Activated CD4-positive, alpha-beta T cell treated with anti-CD3 and anti-CD28 coated beads, Interleukin-2, amount 50 U/mL, for 24 hours (primary cell): ENCODE measurements around the gene ZDHHC20.

ENCODE experiments used
- DNase-seq, 2 donors: peaks; one replicate each; pipeline ENCODE4 v3.0.0-alpha.2; 2020; ENCODE audit warnings: low read depth in 1 of 2, low spot score in 1 of 2

ZDHHC20 gene, protein sequence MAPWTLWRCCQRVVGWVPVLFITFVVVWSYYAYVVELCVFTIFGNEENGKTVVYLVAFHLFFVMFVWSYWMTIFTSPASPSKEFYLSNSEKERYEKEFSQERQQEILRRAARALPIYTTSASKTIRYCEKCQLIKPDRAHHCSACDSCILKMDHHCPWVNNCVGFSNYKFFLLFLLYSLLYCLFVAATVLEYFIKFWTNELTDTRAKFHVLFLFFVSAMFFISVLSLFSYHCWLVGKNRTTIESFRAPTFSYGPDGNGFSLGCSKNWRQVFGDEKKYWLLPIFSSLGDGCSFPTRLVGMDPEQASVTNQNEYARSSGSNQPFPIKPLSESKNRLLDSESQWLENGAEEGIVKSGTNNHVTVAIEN

DNA sequence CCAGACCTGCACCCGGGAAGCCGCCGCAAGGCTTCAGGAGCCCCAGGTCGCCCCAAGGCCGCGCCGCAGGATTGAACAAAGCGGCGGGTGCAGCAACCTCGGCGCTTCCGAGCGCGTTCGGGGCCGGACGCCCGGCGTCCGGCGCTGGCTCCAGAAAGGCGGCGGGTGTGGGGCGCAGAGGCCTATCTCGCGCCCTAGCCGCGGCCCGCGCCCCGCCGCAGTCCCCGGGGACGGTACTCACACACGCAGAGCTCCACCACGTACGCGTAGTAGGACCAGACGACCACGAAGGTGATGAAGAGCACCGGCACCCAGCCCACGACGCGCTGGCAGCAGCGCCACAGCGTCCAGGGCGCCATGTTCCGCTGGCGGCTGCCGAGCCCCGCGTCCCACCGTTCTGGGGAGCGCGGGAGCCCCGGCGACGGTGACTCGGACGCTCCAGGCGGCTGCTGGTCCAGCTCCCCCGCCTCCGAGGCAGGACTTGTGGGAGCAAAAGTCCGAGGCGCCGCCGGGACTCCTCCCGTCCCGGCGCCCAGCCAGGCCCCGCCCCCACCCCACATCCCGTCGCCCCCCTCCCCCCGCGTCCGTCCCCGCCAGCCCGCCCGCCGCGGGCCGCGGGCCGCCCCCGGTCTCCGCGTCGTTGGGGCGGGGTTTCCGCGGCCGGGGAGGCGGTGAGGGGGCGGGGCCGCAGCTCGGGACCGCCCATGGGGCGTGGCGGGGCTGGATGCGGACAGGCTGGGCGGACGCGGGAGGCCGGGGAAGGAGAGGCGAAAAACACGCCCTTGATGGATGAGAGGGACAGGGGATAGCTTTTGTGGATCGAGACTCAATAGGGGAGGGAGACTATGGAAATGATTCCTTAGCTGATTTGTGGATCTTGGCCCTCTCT lies at the start of gene ZDHHC20:
Gene ZDHHC20, minus strand, starts transcription at position 491 of the 889 bp plus-strand sequence. Its CDS starts 132 bp downstream, at position 359.
- DNase-seq, result peak; percentile 80 to 83

DNA sequence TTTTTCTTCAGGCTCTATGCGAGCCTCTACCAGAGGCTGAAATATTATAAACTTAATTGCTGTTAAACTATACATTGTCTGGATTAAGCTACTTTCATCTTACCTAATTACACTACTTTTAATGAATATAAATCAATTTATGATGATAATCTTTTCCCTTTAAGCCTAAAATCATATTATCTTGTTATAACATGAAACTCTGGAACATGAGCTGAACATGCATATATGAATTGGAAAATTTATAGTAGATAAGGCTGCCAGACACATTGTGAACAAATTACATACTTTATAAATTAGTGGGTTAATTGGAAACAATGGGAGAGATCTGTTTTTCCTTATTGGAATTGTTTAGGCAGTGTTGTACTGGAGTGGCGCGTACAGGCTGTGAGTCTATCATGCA lies 45.3 kb upstream of the ZDHHC20 start:
- no peak for DNase-seq

DNA sequence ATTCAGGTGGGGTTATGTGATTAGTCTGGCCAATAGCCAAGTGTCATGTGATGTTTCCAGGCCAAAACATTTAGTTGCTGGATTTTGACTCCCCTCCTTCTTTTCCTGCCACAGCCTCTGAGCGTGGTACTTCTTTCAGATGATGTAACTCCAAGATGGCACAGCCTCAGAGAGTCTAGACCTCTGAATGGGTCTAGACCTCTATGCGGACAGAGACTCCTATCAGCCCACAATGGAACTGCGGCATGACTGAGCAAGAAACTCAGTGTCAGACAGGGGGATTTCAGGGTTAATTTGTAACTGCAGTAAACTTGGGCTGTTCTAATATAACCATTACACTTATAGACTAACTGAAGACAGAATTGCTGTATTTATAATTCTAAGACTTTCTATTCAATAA lies 42.6 kb upstream of the ZDHHC20 start:
- no peak for DNase-seq

DNA sequence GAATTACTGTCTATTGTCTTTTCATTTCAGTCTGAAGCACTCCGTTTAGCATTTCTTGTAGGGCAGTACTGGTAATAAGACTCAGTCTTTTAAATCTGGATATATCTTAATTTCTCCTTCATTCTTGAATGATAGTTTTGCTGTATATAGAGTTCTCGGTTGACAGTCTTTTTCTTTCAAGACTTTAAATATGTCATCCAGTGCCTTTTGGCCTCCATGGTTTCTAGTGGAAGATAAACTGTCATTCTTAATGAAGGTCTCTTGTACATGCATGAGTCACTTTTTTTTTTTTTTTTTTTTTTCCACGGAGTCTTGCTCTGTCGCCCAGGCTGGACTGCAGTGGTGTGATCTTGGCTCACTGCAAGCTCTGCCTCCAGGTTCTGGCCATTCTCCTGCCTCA lies 27.2 kb upstream of the ZDHHC20 start:
- no peak for DNase-seq

DNA sequence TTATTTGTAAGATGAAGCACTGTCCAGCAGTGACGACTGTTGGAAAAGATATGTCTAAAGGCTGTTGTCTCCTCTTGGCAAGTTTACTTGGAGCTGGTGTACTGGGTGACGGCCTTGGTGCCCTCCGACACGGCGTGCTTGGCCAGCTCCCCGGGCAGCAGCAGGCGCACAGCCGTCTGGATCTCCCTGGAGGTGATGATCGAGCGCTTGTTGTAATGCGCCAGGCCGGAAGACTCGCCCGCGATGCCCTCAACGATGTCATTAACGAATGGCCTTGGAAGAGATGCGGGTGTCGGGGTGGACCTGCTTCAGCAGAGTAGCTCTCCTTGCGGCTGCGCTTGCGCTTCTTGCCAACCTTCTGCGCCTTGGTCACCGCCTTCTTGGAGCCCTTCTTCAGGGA lies 24.6 kb upstream of the ZDHHC20 start:
- DNase-seq, result no peak

DNA sequence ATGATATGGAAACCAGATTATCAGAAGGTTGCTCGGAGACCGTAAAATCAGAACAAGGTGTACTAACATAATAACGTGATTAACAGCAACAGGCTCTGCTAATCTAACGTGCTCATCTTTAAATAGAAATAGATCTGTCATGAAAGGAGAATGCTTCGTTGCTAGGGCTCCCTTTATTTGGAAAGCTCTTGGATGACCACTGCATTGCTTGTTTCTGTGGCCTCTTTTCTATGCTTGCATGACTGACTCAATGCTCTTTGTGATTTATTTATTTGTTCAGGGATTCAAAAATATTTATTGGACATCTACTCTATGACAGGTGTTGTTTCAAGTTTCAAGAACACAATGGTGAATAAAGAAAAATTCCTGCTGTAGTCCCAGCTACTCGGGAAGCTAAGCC lies 22.3 kb upstream of the ZDHHC20 start:
- DNase-seq, result no peak

DNA sequence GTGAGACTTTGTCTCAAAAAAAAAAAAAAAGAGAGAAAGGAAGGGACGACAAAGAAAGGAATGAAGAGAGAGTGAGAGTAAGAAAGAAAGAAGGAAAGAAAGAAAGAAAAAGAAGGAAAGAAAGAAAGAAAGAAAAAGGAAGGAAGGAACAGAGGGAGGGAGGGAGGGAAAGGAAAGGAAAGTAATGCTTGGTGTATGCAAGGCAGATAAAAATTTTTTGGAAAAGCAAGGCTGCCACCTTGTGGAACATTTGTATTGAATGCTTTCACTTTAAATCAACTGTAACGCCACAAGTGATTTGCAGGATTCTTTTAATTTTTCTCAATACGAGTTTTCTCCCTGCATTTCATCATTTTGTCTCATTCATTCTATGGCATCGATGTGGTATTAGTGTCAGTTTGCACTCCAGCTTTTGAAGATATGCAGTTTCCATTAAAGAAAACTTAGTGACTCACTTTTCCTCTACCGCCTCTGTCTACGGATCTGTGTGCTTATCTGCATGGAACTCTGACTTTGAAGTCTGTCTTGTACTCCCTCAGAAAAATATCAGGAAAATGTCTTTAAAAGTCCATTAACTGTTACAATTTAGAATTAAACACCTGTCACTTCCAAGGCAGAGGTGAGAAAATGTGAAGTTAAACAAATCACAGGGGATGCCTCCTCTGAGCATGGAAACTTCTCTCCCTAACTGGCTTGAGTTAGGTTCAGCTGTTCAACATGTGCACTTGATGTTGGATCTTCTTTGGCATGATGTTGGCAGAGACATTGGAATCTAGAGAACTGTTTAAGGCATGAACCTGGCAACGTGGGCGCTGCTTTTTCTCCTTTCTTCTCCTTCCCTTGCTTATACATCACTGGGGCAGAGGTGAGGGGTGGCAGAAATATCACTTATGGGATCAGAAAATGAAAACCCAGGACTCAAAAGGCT lies 20.0 kb upstream of the ZDHHC20 start:
- peak in 1 of 2 donors; percentile 62 for DNase-seq

DNA sequence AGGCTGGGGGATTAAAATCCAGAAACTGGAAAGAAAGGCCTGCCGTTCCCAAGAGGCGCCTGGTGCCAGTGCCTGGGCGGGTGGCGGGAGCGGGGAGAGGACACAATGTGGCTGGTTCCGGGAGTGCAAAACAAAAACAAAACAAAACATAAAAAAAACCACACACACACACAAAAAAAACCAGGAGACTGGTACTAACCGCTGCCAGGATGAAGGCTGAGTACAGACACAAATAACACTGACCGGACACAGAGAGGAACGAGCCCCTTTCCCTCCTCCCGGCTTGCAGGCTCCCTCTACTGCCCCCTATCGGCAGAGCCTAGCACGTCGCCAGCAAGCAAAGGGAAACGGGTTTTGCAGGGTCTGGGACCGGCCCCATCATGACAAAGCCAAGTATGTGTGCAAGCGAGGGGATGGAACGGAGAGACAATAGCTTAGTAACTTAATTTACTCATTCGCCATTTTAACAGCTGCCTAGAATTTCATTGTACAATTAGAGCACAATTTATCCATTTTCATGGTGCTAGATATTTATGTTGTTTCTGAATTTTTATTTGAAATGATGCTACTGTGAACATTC lies 17.9 kb upstream of the ZDHHC20 start:
- peak; percentile 60 to 81 for DNase-seq

DNA sequence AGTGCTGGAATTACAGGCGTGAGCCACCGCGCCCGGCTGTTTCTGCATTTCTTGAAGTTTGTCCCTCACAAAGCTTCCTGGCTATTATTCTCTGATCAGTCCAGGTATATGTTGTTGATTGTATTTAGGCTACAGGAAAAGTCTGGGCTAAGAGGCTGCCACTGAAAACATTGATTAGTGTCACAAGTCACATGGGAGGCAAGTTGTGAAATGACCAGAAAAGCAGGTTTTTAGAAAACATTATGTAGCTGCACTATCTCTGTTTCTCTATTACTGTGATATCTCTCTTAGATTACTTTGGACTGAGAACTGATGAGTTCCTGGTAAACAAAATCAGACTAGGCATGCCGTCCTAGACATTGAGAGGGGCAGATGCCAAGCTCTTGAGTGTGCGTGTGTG lies 16.0 kb upstream of the ZDHHC20 start:
- no peak for DNase-seq

DNA sequence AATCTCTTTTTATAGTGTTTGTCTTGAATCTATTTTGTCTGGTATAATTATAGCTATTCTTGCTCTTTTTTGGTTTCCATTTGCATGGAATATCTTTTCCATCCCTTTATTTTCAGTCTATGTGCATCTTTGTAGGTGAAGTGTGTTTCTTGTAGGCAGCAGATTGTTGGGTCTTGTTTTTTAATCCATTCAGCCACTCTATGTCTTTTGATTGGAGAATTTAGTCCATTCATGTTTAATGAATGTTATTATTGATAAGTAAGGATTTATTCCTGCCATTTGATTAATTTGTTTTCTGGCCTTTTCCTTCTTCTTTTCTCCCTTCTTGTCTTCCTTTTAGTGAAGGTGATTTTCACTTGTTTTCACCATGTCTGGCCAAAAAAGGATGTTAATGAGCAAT lies 11.7 kb upstream of the ZDHHC20 start:
- DNase-seq, result no peak

DNA sequence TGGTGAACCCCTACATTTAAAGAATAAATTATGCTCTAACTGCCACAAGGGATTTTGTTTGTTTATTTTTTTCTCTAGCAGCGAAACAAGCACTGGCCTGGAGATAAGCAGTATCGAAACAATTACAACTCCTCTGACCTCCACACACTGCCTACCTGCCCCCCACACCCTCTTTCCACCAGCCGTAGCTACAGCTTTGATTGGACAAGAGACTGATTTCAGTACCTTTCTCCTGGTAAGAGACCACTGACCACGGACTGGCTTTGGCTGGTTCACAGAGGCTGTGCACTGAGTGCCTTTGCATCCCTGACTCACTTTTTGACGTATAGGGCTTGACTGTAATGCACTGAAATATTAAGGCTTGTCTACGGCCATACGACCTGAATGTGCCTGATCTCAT lies 7.4 kb upstream of the ZDHHC20 start:
- no peak for DNase-seq

DNA sequence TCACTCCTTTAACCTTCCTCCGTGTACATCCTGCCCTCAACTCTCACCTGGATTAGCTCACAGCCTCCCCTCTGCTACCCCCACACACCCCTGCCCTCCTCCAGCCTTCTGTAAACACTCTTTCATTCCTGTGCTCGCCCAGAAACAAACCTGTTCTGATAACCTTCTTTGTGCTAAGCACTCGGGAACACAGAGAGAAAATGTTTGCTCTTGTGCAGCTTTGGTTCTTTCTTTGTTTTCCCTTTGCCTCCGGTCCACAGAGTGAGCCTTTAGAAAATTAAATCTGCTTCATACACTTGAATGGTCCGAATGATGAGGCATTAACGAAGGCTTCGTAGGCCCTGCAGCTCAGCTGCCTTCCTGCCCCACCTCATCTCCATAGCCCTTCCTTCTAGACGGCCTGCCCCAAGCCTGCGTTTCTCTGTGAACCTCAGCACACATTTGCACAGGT lies 6.6 kb upstream of the ZDHHC20 start:
- DNase-seq, result no peak

DNA sequence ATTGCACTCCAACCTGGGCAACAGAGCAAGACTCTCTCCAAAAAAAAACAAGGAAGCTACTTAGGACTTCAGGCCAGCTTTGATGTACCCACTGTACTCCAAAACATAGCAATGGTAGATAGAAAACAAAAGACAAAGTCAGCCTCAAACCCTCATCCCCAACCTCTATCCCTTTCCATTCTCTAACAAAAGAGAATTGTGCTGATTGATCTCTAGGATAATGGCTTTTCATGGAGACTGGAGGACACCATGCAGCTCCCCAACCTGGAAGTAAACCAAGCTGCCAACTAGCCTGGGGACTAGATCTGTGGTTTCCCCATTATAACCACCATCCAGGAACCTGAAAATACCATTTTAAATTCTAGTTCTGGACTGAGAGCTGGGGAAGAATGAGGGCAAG lies 4.3 kb upstream of the ZDHHC20 start:
- no peak for DNase-seq

DNA sequence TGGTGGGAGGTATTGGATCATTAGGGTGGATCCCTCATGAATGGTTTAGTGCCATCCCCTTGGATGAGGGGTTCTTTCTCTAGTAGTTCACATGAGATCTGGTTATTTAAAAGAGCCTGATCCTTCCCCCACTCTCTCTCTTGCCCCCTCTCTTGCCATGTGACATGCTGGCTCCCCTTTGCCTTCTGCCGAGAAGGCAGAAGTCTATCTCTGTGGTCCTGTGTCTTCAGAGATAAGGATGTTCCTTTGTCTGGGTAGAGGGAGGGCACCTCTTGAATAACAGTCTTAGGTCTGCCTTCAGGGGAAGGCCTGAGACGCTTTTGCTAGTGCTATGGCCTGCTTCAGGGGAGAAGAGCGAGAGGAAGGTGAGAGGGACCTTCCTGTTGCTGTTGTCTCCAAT lies 2.0 kb upstream of the ZDHHC20 start:
- DNase-seq, result no peak

DNA sequence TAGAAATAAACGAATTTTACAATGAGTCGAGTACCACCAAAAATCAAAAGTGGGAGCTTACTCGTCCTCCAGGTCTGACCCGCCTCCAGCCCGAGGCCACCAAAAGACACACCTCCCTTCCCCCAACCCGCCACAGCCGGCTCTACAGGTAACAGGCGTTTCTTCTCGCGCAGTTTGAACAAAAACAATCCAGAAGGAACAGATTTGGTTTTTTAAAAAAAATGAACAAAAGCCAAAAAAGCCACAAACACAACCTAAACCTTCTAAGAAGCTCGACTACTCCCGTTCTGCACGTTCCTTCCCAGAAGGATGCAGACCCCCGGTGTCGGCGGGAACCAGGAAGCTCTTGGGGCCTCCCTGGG lies 671 bp downstream of the ZDHHC20 start:
- peak in 1 of 2 donors; percentile 11 for DNase-seq

DNA sequence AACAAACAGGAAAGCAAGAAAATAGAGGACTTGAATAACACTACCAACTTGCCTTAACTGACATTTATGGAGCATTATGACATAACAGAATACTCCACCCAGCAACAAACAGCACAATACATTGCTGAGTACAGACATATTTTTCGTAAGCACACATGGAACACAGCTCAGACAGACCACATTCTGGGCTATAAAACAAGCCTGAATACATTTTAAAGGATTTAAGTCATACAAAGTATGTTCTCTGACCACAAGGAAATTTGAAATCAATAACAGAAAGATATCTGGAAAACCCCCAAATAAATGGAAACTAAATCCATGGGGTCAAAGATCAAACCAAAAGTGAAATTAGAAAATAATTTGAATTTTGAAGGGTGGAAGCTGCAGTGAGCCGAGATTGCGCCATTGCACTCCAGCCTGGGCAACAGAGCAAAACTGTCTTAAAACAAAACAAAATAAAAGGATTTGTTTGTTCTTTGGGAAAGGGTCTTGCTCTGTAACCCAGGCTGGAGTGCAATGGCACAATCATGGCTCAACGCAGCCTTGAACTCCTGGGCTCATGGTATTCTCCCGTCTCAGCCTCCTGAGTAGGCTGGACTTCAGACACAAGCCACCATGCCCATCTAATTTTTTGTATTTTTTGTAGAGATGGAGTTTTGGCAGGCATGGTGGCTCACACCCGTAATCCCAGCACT lies 5.6 kb downstream of the ZDHHC20 start:
- no peak for DNase-seq

DNA sequence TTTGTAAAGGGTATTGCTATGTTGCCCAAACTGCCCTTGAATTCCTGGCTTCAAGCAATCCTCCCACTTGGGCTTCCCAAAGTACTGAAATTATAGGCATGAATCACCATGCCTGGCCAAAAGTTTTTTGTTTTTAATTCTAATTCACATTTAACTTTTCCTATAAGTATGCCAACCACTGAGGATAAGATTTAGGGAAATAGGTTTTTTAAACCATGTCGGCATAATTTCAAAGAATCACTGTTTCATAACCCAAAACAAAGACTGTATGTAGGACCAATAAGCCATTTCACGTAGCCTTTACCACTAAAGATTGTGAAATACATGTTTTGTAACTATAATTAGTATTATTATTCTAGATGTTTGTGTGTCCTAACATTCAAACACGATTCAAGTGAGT lies 8.2 kb downstream of the ZDHHC20 start:
- DNase-seq, result no peak

DNA sequence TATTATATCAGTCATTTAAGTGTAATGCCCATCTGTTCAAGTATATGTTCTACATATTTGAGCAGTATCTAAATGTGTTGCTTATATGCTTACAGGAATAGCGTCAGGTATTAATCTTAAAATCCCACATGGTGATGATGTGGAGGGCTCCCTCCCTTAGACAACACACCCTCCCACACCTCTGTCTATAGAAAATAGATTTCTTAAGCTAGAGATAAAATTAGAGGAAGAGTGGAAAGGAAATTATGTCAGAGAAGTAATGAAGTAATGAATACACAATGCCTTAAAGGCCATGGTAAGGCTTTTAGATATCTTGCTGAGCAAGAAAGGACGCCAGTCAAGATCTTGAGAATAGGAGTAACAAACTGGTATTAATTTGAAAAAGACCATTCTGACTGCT lies 12.4 kb downstream of the ZDHHC20 start:
- no peak for DNase-seq

DNA sequence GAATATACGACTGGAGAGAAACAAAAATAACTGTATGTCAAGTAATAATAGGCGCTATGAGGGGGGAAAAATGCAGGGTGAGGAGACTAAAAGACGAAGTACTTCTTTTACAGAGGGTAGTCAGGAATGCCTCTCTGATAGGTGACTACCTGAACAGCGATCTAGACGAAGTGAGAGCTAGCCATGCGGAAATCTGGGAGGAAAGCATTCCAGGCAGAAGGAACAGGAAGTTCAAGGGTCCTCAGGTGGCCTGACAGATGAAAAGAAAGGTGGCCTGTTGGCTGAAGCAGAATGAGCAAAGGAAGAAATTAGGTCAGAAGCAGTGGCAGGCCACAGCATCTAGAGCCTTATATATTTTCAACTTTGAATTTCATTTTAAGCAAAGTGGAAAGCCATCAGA lies 13.3 kb downstream of the ZDHHC20 start:
- no peak for DNase-seq

DNA sequence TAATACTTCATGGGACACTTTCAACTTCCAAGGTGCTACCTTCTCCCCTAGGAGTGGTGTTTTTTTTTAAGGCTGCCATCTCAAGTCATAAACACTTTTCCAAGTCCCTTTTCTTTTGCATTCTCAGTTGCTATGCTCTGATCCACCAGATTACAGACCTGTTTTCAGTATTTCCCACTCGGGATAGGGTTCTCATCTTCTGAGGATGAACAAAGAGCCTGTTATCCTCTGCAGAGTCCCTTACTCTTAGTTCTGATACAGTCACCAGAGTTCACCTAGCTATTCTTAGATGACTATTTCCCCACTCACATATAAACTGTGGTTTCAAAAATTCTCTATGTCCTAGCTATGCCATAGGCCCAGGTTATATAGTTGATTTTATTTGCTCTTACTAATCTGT lies 15.9 kb downstream of the ZDHHC20 start:
- DNase-seq, result no peak
